CD4-positive, alpha-beta memory T cell (primary cell): ENCODE results near the gene RLIM. TPM values are rescaled to one million over a fixed set of nuclear protein-coding genes. Genes with fewer than 3 reads are reported as not detected.
A peak's percentile ranks its signal among the peaks of the same experiment; 100 is the strongest.
"Not testable (repeated sequence)": the region's sequence is repeated elsewhere in the genome, so short reads cannot be mapped to it uniquely, and the experiment has no call there.

ENCODE experiments used
- CTCF ChIA-PET: fragments of 350-600 bp; sonication (Branson Sonifier 250); formaldehyde crosslinking; loops from one replicate; lab custom pipeline; 2021; ENCODE audit warnings: inconsistent platforms; ENCODE audit not compliant: partially characterized antibody; lab: Charles Lee
- POLR2A ChIA-PET: fragments of 350-600 bp; sonication (Branson Sonifier 250); formaldehyde crosslinking; loops from one replicate; lab custom pipeline; 2021; ENCODE audit not compliant: partially characterized antibody; lab: Charles Lee
- DNase-seq, 5 donors: peaks; one replicate each; pipeline versions ENCODE4 v3.0.0 to v3.0.0-alpha.2; 2020 to 2022; ENCODE audit warnings: mixed read lengths in 1 of 5
- H3K27ac ChIP-seq: one replicate; pipeline ENCODE4 v1.7.0; 2013; ENCODE audit warnings: low read depth, low read length
- H3K27me3 ChIP-seq: 2 replicates; pipeline ENCODE4 v1.7.0; 2013; ENCODE audit warnings: mild to moderate bottlenecking, low read length, moderate library complexity; ENCODE audit not compliant: insufficient read depth
- H3K36me3 ChIP-seq: 2 replicates; pipeline ENCODE4 v1.7.0; 2013; ENCODE audit warnings: mild to moderate bottlenecking, low read length, moderate library complexity; ENCODE audit not compliant: insufficient read depth
- H3K4me1 ChIP-seq: 2 replicates; pipeline ENCODE4 v1.7.0; 2013; ENCODE audit warnings: mild to moderate bottlenecking, low read length, moderate library complexity; ENCODE audit not compliant: insufficient read depth
- H3K4me3 ChIP-seq, 2 donors: one replicate each; pipeline ENCODE4 v1.7.0; 2013; ENCODE audit warnings: low read length in 2 of 2, mild to moderate bottlenecking in 1 of 2
- H3K9me3 ChIP-seq, 2 donors: one replicate each; pipeline ENCODE4 v1.7.0; 2013; ENCODE audit warnings: low read length in 2 of 2, control low read depth in 1 of 2; ENCODE audit not compliant: control insufficient read depth in 1 of 2
- H3K27ac Mint-ChIP-seq, 7 donors: one replicate each; pipeline ENCODE4 v1.8.0; 2020 to 2021; ENCODE audit warnings: mixed read lengths in 7 of 7, mild to moderate bottlenecking in 6 of 7, inconsistent platforms in 3 of 7, moderate library complexity in 3 of 7
- H3K27me3 Mint-ChIP-seq, 2 donors: one replicate each; pipeline ENCODE4 v1.8.0; 2020 to 2021; ENCODE audit warnings: mixed read lengths in 2 of 2
- H3K36me3 Mint-ChIP-seq, 2 donors: one replicate each; pipeline ENCODE4 v1.8.0; 2020 to 2021; ENCODE audit warnings: mixed read lengths in 2 of 2, inconsistent platforms in 1 of 2, mild to moderate bottlenecking in 1 of 2
- H3K4me1 Mint-ChIP-seq, 4 donors: one replicate each; pipeline ENCODE4 v1.8.0; 2020 to 2021; ENCODE audit warnings: mixed read lengths in 4 of 4, mild to moderate bottlenecking in 1 of 4
- H3K4me3 Mint-ChIP-seq, 8 donors: one replicate each; pipeline ENCODE4 v1.8.0; 2020 to 2021; ENCODE audit warnings: mixed read lengths in 8 of 8, mild to moderate bottlenecking in 7 of 8, moderate library complexity in 6 of 8, inconsistent platforms in 3 of 8
- H3K9me3 Mint-ChIP-seq, 8 donors: one replicate each; pipeline ENCODE4 v1.8.0; 2020 to 2021; ENCODE audit warnings: mixed read lengths in 8 of 8, mild to moderate bottlenecking in 5 of 8, inconsistent platforms in 3 of 8, moderate library complexity in 1 of 8
- intact Hi-C: fragments of 100-400 bp; cut with micrococcal nuclease; formaldehyde crosslinking; loops from one replicate; pipeline ENCODE4 v1.15.1; 2023
- polyA plus RNA-seq, 2 donors: library from polyadenylated mRNA; unstranded; fragments of 300-500 nt; fragmentation: Illumina TruSeq; gene quantifications; one replicate each; pipeline ENCODE4 v1.2.3, GENCODE V29; 2021
- total RNA-seq, 2 experiments: library from RNA; stranded (reverse); gene quantifications; one replicate each; pipeline ENCODE4 v1.2.3, GENCODE V29; 2021

The RLIM gene
- 10 to 100 TPM; 43.8 to 44.5 TPM for total RNA-seq
- polyA plus RNA-seq, result 1 to 10 TPM; 7.3 to 8.7 TPM

GRCh38 chrX:74614093-74614909 lies at the start of gene RLIM:
Gene RLIM, minus strand, starts transcription at chrX:74614624. Its CDS starts 18,647 bp downstream, at chrX:74595977.
- ChIA-PET CTCF (no interaction called here), POLR2A (interaction anchor here (0.7 to 1.6 kb wide), 13 partner anchors 9 to 1559 kb away, joined by 3 to 8 read pairs (median 4); partner anchors contain the start of genes NAP1L2, PBDC1 and UPRT)
- peaks cover 8 to 39% (median 21%) of the 10 kb centered on the region in 4 donors for H3K4me1 Mint-ChIP-seq
- H3K9me3 ChIP-seq, result no peaks in the 10 kb centered on the region
- no peaks in the 10 kb centered on the region for H3K27me3 Mint-ChIP-seq
- peaks cover 22% of the 10 kb centered on the region for H3K4me1 ChIP-seq
- H3K27ac Mint-ChIP-seq, result peak within 1 kb of the TSS; percentile 99 to 100 (median 100)
- peak; percentile 91 to 97 (median 95) for DNase-seq
- no peaks in the 10 kb centered on the region for H3K36me3 ChIP-seq
- H3K4me3 ChIP-seq, result peak within 1 kb of the TSS; percentile 68 to 73
- H3K36me3 Mint-ChIP-seq, result peaks cover 5 to 23% of the 10 kb centered on the region in 2 donors
- peak within 1 kb of the TSS; percentile 97 to 100 (median 99) for H3K4me3 Mint-ChIP-seq
- H3K27me3 ChIP-seq, result no peaks in the 10 kb centered on the region
- intact Hi-C loops, result loop anchor here (1.0 to 10.0 kb wide), 7 partner anchors 62 to 1558 kb away; partner anchors contain the start of genes ABCB7, CHIC1, PBDC1 and UPRT
- no peaks in the 10 kb centered on the region for H3K9me3 Mint-ChIP-seq
- peak within 1 kb of the TSS; percentile 97 for H3K27ac ChIP-seq

- H3K36me3 ChIP-seq, result no peaks in the 10 kb centered on the region
- DNase-seq, result no peak
- no peaks in the 10 kb centered on the region for H3K4me1 ChIP-seq
- no peak overlapping the region for H3K4me3 ChIP-seq
- intact Hi-C loops, result no loop called here
- no peaks in the 10 kb centered on the region for H3K9me3 ChIP-seq
- Mint-ChIP-seq H3K9me3 (peaks cover 0 to 4% (median 0%) of the 10 kb centered on the region in 8 donors), H3K27ac (no peak overlapping the region), H3K27me3 (peaks cover 0 to 1% of the 10 kb centered on the region in 2 donors), H3K4me1 (no peaks in the 10 kb centered on the region), H3K4me3 (no peak overlapping the region), H3K36me3 (no peaks in the 10 kb centered on the region)
- H3K27ac ChIP-seq, result no peak overlapping the region
- no peaks in the 10 kb centered on the region for H3K27me3 ChIP-seq
- CTCF ChIA-PET, result no interaction called here
- POLR2A ChIA-PET, result no interaction called here
Observed at GRCh38 chrX:74656079-74656745, 41.8 kb upstream of the RLIM start.

GRCh38 chrX:74654953-74655352 lies 40.5 kb upstream of the RLIM start:
- CTCF ChIA-PET, H3K4me3 ChIP-seq, H3K4me3 Mint-ChIP-seq, H3K36me3 Mint-ChIP-seq, intact Hi-C loops, H3K27ac Mint-ChIP-seq, DNase-seq, POLR2A ChIA-PET, H3K27ac ChIP-seq, H3K27me3 ChIP-seq, H3K9me3 Mint-ChIP-seq, H3K4me1 ChIP-seq, H3K36me3 ChIP-seq, H3K4me1 Mint-ChIP-seq, H3K27me3 Mint-ChIP-seq, H3K9me3 ChIP-seq: not testable (repeated sequence)

GRCh38 chrX:74636749-74637314 lies 22.4 kb upstream of the RLIM start:
- H3K27ac Mint-ChIP-seq, result no peak overlapping the region

GRCh38 chrX:74613370-74614092 lies 893 bp downstream of the RLIM start:
- peak overlapping the region; percentile 97 for H3K27ac ChIP-seq
- no peaks in the 10 kb centered on the region for H3K9me3 Mint-ChIP-seq
- H3K4me3 Mint-ChIP-seq, result peak overlapping the region; percentile 97 to 100 (median 99)
- peaks cover 5 to 28% of the 10 kb centered on the region in 2 donors for H3K36me3 Mint-ChIP-seq
- DNase-seq, result peak in 1 of 5 donors; percentile 11
- no peaks in the 10 kb centered on the region for H3K9me3 ChIP-seq
- peak overlapping the region; percentile 68 to 73 for H3K4me3 ChIP-seq
- no peaks in the 10 kb centered on the region for H3K27me3 ChIP-seq
- H3K27ac Mint-ChIP-seq, result peak overlapping the region; percentile 99 to 100 (median 100)
- no peaks in the 10 kb centered on the region for H3K27me3 Mint-ChIP-seq
- ChIA-PET POLR2A (interaction anchor here (0.7 to 1.6 kb wide), 5 partner anchors 8 to 910 kb away, joined by 3 to 8 read pairs (median 4); no protein-coding TSS in a partner anchor), CTCF (no interaction called here)
- H3K36me3 ChIP-seq, result no peaks in the 10 kb centered on the region
- peaks cover 8 to 39% (median 24%) of the 10 kb centered on the region in 4 donors for H3K4me1 Mint-ChIP-seq
- intact Hi-C loops, result loop anchor here (1.0 to 10.0 kb wide), 7 partner anchors 61 to 1559 kb away; partner anchors contain the start of genes ABCB7, CHIC1, PBDC1 and UPRT
- H3K4me1 ChIP-seq, result peaks cover 22% of the 10 kb centered on the region

More at GRCh38 chrX:74636749-74637314, 22.4 kb upstream of the RLIM start:
- intact Hi-C loops, result no loop called here
- DNase-seq, result no peak
- Histone ChIP-seq H3K36me3 (no peaks in the 10 kb centered on the region), H3K4me1 (no peaks in the 10 kb centered on the region), H3K27ac (no peak overlapping the region), H3K27me3 (no peaks in the 10 kb centered on the region), H3K4me3 (no peak overlapping the region), H3K9me3 (no peaks in the 10 kb centered on the region)
- H3K4me3 Mint-ChIP-seq, result no peak overlapping the region
- H3K4me1 Mint-ChIP-seq, result no peaks in the 10 kb centered on the region
- H3K27me3 Mint-ChIP-seq, result peaks cover 5 to 7% of the 10 kb centered on the region in 2 donors
- no peaks in the 10 kb centered on the region for H3K36me3 Mint-ChIP-seq
- H3K9me3 Mint-ChIP-seq, result no peaks in the 10 kb centered on the region
- ChIA-PET CTCF (no interaction called here), POLR2A (no interaction called here)

- POLR2A ChIA-PET, result interaction anchor here (1.8 kb wide), 1 partner anchor 8 kb away, joined by 7 read pairs; the partner anchor contains the start of gene RLIM
- Mint-ChIP-seq H3K36me3 (peaks cover 9 to 42% of the 10 kb centered on the region in 2 donors), H3K4me1 (peaks cover 24 to 48% (median 37%) of the 10 kb centered on the region in 4 donors), H3K4me3 (peak overlapping the region in 3 of 8 donors; percentile 5 to 57 (median 41)), H3K27me3 (no peaks in the 10 kb centered on the region), H3K9me3 (no peaks in the 10 kb centered on the region), H3K27ac (no peak overlapping the region)
- no peak for DNase-seq
- Histone ChIP-seq H3K27me3 (no peaks in the 10 kb centered on the region), H3K36me3 (no peaks in the 10 kb centered on the region), H3K9me3 (no peaks in the 10 kb centered on the region), H3K27ac (no peak overlapping the region), H3K4me1 (peaks cover 44% of the 10 kb centered on the region), H3K4me3 (no peak overlapping the region)
- CTCF ChIA-PET, result no interaction called here
- intact Hi-C loops, result no loop called here
Observed at GRCh38 chrX:74606799-74607198, 7.6 kb downstream of the RLIM start.
